GM18526 (cell line): ENCODE measurements around the gene HCRTR1.

Experiments used
- POLR2A ChIP-seq: IDR thresholded peaks from 3 replicates; pipeline ENCODE4 v1.6.1; 2011; ENCODE audit not compliant: insufficient read length; ENCODE audit errors: extremely low read depth

HCRTR1 gene

GRCh38 chr1:31607360-31607759 lies 10.1 kb upstream of the HCRTR1 start:
- TF ChIP-seq POLR2A: no peak

GRCh38 chr1:31609514-31610118 lies 7.9 kb upstream of the HCRTR1 start:
- no peak for TF ChIP-seq POLR2A

- TF ChIP-seq POLR2A: no peak
These were observed 3.0 kb upstream of the HCRTR1 start for GRCh38 chr1:31614414-31615005.

GRCh38 chr1:31615414-31615813 lies 2.1 kb upstream of the HCRTR1 start:
- TF ChIP-seq POLR2A: no peak

- no peak for TF ChIP-seq POLR2A
These were observed 1.6 kb upstream of the HCRTR1 start for GRCh38 chr1:31615939-31616338.

GRCh38 chr1:31617916-31618746 lies 642 bp downstream of the HCRTR1 start:
- no peak for TF ChIP-seq POLR2A

- no peak for TF ChIP-seq POLR2A
These were observed 1.7 kb downstream of the HCRTR1 start for GRCh38 chr1:31618916-31619846.

GRCh38 chr1:31620631-31621497 lies 3.4 kb downstream of the HCRTR1 start:
- no peak for TF ChIP-seq POLR2A

GRCh38 chr1:31621498-31621820 lies 4.0 kb downstream of the HCRTR1 start:
- no peak for TF ChIP-seq POLR2A

- TF ChIP-seq POLR2A: no peak
These were observed 4.6 kb downstream of the HCRTR1 start for GRCh38 chr1:31621847-31622730.

- TF ChIP-seq POLR2A: no peak
These were observed 5.9 kb downstream of the HCRTR1 start for GRCh38 chr1:31623365-31623764.

GRCh38 chr1:31624309-31624708 lies 6.8 kb downstream of the HCRTR1 start:
- no peak for TF ChIP-seq POLR2A

- TF ChIP-seq POLR2A: no peak
These were observed 7.4 kb downstream of the HCRTR1 start for GRCh38 chr1:31624731-31625514.
